GM21825 (cell line): Measurements from ENCODE around the gene COL8A1.

Experiments
- ATAC-seq: cut with Tn5 transposase; IDR thresholded peaks from one replicate; pipeline ENCODE4 v1.9.1; 2021; ENCODE audit warnings: mild to moderate bottlenecking, moderate library complexity; ENCODE audit not compliant: unreplicated experiment

Gene COL8A1

DNA sequence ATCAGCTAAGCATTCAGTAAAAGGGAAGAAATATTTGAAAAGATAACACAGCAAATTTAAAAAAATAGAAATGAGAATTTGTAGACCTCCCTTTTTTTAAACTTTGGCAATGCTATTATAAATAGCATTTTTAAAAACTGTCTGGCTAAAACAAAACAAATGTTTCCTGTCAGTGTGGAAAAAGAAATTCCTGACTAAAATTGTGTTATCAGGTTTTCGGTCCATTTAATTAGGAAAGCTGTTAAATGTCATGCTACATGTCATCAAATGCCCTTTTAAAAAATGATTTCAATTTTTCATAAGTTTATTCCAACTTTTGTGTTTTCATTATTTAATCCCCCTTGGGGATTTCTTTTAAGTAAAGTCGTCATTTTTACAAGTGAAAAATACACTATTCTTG, 29.6 kb downstream of the COL8A1 start:
- ATAC-seq, result no peak

GRCh38 chr3:99669879-99670555, 31.6 kb downstream of the COL8A1 start:
- ATAC-seq, result no peak

DNA sequence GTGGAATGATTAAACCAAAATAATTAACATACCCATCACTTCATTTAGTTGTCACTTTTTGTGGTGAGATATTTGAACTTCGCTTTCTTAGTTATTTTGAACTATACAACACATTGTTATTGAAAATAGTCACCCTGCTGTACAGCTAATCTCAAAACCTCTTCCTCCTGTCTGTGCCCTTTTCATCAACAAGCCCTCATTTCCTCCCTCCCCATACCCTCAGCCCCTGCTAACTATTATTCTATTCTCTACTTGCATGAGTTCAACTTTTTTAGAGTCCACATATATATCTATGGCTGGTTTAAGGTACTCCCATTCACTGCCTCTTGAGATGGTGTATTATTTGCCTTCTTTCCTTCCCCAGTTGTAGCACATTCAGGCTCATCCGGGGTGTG, 32.2 kb downstream of the COL8A1 start:
- no peak for ATAC-seq

DNA sequence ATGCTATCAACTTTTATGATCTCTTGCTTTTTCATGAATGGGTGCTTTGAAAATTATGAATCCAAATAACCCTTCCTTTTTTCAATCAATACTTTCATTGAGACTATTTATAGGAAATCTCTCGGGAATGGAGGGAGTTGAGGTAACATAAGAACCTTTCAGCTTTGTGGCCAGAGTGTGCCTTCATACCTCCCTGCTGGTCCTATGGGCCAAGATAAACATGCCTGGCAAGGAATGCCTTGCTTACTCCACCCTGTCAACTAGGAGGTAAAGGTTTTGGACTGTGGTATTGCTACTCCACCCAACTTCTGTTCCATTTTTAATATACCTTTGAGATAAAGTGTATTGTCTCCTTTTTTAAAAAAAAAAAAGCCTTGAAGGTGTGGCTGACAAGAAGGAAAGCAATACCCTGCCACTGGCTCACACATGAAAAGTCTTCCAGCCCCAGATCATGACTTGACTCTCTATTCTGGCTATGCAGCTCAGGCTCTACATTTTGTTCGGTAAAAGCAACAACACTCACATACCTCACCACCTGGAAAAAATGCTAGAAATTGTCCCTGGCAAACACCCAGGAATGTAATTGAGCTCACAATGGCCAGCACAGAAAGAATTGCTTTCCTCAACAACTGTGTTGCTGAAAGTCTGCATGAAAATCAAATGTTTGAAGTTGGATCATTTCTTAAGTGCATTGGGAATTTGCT, 35.8 kb downstream of the COL8A1 start:
- ATAC-seq, result no peak

GRCh38 chr3:99678023-99678422, 39.6 kb downstream of the COL8A1 start:
- no peak for ATAC-seq

DNA sequence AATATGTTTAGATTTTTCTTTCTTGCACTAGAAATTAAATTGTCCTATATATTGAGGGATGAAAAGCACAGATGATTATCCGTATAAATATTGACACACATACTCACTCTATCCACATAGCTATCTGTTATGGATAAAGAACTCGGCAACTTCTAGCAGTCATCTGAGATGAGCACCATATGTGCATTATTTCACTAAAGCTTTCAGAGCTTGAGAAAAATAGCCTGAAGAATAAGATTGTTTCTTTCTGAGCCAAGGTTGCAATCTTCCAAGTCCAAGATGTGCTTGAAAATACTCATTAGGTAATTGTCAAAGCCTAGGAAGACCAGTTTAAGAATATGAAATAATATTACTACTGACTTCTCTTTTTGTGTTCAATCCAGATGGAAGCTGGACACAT, 40.5 kb downstream of the COL8A1 start:
- ATAC-seq, result no peak

DNA sequence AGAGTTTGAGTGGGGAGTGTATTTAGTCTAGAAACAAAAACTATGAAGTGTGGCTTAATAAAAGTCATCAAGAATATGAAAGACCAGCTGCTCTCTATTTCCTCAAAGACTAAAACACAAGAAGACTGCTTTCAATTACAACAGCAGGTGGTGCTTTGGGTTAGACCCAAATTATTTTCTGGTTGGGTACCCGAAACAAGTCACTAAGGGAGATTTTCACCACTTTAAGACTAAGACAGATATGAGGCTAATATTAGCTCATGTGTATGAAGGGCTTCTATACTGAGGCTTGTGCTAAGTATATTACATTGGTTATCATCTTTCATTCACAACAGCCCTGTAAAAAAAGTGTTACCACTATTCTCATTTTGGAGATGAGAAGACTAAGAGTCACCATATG, 43.1 kb downstream of the COL8A1 start:
- ATAC-seq, result no peak

DNA sequence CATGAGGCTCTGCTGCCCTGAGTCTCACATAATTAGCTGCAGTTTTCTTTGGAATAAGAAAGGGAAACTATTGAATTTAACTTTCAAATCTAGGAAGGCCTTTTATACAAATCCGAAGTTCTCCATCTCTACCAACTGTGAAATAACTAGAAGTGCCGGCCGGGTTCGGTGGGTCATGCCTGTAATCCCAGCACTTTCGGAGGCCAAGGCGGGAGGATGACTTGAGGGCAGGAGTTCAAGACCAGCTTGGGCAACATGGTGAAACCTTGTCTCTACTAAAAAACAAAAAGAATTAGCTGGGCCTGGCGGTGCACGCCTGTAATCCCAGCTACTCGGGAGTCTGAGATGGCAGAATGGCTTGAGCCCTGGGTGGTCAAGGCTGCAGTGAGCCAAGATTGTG, 43.6 kb downstream of the COL8A1 start:
- ATAC-seq, result no peak

- ATAC-seq, result no peak
These were observed 45.1 kb downstream of the COL8A1 start for GRCh38 chr3:99683465-99683864.

GRCh38 chr3:99683876-99684275, 45.5 kb downstream of the COL8A1 start:
- ATAC-seq, result no peak

- ATAC-seq, result no peak
These were observed 46.2 kb downstream of the COL8A1 start for GRCh38 chr3:99684644-99685043.

DNA sequence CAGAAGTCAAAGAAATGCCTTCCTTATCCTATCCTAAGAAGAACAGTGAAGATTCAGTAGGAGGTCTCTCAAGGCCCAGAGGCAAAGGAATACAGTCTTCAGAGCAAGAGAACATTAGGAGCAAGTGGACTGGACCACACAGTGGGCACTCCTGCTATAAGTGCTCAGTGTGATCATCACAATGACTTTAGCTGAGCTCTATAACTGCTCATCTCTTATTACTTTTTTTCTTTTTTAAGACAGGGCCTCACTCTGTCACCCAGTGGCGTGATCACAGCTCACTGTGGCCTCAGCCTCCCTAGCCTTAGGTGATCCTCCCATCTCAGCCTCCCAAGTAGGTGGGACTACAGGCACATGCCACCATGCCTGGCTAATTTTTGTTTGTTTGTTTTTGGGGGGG, 48.1 kb downstream of the COL8A1 start:
- no peak for ATAC-seq

DNA sequence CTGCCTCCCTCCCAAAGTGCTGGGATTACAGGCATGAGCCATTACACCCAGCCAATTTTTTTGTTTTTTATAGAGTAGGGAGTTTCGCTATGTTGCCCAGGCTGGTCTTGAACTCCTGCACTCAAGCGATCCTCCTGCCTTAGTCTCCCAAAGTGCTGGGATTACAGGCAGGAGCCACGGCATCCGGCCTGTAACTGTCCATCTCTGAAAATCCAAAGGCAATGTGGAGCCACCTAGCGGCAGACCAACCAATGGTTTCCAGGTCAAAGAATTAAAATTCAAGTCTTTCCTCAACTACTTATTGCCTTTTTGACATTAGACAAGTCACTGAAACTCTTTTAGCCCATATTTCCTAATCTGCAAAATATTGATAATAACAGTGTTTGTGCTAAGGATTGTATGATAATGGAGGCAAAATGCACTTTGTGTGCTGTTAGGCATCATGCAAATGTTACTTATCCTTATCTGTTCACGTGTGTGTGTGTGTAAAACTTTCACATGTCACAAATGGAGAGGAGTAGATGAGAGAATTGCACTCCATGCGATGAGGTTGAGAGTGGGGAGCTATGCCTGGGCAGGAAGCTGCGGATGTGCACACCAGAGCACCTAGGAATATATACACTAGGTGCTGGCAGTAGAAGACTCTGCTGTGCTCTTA, 48.7 kb downstream of the COL8A1 start:
- ATAC-seq, result no peak

DNA sequence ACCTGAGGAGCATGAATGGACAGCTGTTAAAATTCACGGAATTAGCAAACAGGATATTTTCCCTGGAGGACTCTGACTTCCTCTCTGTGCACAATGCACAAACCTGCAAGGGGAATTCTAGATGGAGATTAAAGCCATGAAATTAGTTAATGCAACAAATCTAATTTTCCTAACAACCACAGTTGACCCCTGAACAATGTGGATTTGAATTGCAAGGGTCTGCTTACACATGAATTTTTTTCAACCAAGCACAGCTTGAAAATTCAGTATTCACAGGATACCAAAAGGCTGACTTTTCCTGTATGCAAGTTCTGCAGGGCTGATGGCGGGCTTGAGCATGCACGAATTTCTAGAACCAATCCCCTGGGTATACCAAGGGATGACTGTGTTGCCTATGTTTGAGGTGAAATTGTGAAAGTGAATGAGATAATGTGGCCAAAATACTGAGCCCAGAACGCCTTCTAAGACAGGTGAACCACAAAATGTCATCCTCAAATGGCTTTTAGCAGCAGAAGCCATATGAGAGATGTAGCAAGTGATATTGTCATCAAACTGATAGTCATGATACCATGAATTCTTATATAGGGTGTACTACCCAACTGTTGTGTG, 52.5 kb downstream of the COL8A1 start:
- ATAC-seq, result no peak

DNA sequence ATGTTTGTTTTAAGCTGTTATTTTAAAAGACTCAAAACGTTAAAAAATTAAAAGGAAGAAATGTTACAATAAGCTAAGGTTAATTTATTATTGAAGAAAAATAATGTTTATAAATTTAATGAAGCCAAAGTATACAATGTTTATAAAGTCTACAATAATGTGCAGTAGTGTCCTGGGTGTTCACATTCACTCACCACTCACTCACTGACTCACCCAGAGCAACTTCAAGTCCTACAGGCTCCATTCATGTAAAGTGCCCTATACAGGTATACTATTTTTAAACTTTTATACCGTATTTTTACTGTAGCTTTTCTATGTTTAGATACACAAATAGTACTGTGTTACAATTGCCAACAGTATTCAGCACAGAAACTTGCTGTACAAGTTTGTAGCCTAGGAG, 55.2 kb downstream of the COL8A1 start:
- ATAC-seq, result no peak

DNA sequence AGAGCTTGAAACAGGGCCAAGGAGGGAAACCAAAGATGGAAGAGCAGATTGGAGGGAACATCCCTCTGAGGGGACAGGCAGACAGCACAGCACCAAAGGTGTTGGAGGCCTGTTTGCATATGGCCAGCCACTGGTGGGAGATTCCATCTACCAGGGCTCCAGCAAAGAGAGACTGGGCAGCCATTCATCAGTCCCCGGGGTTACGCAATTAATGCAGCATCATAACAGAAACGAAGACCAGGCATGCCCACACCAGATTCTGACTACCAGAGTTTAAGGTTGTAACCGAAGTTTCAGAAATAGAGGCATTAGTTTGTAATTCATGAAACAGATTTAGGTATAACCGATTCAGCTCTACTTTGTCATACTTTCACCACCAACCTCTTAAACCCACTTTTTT, 58.1 kb downstream of the COL8A1 start:
- ATAC-seq, result no peak

DNA sequence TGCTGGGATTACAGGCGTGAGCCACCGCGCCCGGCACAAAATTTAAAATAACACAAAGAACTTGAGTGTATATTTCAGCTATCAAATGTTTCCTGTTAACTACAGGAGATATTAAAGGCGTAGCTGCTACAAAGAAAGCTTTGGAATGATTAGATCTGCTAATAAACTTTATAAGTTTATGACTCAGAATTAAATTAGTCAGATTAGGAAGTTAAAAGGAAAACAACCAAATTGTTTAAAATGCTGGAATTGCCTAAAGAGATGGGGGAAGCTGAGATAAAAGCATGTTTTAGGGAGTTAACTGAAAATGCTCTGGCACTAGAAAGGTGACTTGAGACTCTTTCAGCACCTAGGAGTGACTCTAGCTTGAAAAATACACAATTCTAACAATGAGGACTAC, 58.9 kb downstream of the COL8A1 start:
- no peak for ATAC-seq

- ATAC-seq, result no peak
These were observed 60.5 kb downstream of the COL8A1 start for GRCh38 chr3:99698932-99699331.

DNA sequence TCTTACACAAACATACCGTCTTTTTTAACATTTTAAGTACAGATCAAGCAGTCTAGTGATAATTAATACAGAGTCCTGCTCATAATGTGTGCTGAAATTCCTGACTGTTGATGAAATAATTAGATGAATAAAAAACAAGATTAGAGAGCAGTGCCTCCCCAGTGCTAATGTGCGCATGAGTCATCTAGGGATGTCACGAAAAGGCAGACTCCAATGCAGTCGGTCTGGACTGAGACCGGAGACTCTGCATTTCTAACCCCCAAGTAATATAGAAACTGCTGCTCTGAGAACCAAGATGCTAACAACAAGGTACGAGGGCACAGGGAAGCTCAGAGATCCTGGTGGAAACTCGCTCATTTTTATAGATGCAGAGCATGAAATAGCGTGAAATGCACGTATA, 61.4 kb downstream of the COL8A1 start:
- no peak for ATAC-seq

DNA sequence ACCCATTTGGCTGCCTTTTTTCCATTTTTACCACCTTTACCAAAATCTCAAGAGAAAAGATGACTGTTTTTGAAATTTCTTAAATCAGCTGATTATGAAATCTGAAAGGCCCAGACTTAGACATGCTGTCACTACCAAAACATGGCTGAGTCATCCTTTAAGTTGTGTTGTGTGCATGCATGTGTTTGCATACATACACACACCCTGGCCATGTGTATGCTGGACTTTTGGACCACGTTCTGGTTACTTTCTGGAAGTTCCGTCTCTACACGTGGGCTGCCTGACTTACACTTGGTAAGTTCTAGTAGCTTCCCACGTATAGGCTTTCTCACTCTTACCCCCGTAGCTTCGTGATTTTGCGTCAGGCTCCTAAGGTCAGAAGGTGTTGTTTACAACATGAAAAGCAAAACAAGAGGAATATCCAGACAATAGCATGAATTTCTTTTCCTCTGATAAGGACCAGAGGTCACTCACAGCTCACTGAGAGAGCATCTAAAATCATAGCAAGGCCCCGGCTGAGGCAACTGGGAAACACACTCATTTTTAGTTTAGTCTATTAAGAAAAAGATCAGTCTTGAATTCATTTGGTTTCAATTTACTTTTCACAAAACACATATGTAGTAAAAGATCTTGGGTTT, 62.4 kb downstream of the COL8A1 start:
- ATAC-seq, result no peak
